ENCODE data around the gene LMTK2.
"Not testable (repeated sequence)": the region's sequence is repeated elsewhere in the genome, so short reads cannot be mapped to it uniquely, and the experiment has no call there.

The LMTK2 gene

DNA sequence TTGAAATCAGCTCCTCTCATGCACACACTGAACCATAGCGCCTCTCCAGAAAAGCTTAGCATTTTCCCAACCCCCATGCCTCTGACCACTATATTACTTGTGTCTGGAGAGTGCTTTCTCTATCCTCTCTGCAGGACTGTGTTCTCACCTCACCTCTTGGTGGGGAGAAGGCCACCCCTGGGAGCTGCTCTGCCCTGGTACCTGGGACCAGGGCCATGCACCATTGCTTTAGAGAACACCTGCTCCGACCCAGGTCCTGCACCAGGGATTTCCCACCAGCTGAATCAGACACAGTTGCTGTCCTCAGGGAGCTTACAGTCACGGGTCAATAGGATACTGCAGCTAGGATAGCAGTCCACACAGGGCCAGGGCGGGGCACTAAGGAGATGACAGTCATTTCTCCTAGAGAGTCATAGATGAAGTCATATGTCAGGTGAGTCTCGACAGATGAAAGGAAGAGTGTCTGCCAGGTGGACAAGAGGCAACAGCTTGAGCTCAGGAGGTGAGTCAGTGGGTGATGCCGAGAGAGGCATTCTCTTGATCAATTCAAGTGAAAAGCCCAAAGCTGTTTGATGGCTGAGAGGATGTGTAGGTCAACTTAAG lies 619 bp upstream of the LMTK2 start:
- peak; percentile 6 for DNase-seq (ENCODE audit: low read depth)

DNA sequence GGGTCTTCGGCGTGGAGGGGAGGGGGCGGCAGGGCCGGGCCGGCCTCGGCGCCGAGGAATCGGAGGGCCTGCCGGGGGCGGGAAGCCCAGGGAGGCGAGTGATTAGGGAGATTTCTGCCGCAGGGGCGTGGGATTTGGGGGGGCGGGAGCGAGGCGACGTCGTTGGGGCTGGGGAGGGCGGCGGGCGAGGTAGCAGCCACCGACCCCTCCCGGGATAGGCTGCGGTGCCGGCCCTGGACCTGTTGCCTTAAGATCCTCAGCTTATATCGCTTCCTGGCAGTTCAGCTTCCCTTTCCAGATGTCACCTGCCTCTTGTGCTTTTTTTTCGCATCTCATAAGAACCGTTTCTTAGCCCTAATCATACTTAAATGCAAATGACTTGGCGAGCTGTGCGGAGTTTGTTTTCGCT lies 655 bp downstream of the LMTK2 start:
- DNase-seq (ENCODE audit: low read depth): no peak

DNA sequence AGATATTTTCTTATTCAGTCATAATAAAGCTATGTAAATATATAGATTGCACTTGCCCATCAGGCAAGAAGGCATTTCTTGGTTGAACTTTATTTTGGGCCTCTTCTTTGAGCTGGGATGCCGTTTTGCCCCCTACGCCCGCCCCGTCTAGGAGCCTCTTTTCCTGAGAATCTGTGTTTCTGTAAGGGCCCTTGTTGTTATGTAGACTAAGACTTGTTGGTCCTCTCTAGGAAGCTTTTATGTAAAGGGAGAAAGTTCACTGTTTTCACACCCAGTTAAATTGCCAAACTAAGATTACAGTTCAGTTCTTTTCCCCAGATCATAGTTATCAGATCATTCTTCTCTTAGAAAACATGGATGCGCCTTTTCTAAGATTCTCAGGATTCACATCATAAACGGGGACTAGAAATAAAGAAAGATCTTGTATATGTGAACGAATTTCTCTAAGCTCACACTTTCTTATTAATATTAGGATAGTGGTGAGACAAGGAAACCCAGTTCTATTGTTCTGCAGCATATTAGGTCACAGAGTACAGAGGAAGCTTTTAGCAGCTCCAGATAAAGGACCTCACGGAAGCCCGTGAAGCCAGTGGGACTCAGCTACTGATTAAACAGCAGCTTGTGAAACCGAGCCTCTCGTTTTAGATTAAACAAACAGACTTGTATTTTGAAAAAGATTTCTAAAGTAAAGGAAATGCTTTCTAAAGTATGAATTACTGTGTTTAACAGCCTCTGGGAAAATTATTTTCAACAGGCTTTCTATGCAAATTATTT lies 3.8 kb downstream of the LMTK2 start:
- DNase-seq (ENCODE audit: low read depth): no peak

DNA sequence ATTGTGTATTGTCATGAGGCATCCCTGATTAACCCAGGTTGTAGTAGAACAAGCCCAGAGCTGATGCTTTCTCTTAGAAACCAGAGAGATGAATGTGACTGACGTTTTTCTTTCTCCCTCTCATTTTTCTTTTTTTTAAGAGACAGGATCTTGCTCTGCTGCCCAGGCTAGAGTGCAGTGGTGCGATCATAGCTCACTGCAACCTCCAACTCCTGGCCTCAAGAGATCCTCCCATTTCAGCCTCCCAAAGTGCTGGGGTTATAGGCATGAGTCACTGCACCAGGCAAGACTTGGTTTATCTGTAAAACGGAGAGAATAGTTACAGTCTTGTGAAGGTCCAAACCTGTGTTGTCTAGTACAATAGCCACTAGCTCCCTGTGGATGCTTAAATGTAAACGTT lies 5.4 kb downstream of the LMTK2 start:
- DNase-seq (ENCODE audit: low read depth): no peak

DNA sequence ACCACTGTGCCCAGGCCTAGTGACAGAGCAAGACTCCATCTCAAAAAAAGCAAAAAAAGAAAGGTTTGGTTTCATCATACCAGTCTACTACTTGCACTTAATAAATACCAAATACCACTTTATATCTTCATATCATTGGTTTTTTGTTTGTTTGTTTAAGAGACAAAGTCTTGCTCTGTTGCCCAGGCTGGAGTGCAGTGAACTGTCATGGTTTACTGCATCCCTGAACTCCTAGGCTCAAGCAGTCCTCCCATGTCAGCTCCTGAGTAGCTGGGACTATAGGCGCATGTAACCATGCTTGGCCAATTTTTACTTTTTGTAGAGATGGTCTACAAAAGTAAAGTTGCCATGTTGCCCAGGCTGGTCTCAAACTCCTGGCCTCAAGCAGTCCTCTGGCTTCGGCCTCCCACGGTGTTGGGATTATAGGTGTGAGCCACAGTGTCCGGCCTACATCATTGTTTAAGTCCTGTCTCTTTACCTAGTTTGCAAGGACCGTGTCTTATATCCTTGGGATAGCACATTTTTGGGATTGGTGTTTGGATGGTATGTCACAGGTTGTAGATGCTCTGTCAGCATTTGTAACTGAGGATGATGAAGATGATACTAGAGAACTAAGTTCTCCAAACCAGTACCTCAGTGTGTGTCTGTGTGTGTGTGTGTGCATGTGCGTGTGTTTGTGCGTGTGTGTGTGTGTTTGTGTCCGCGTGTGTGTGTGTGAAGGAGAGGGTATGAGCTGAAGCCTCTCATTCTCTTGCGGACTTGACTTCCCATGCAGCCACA lies 9.3 kb downstream of the LMTK2 start:
- no peak for DNase-seq (ENCODE audit: low read depth)

DNA sequence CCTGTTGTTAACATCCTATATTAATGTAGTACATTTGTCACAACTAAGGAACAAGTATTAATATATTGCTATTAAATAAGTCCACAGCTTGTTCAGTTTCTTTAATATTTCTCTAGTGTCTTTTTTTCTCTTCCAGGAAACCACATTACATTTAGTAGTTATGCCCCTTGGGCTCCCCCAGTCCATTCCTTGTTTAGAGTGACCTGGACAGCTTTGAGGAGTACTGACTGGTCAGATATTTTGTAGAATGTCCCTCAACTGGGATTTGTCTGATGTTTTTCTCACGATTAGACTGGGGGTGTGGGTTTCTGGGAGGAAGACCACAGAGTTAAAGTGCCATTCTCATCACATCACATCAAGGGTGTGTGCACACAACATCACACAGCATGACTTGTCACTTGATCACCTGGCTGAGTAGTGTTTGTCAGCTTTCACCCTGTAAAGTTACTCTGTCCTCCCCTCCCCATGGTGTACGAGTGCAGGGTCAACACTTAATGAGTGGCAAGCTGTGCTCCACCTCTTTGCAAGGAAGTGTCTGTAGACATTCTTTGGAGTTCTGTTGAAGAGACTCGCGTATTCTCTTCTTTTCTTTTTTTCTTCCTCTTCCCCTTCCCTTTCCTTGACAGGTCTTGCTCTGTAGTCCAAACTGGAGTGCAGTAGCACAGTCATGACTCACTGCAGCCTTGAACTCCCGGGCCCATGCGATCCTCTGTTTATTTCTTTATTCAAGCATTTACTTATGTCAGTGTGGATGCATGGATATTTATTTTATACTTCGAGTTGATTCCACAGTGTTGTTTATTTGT lies 10.2 kb downstream of the LMTK2 start:
- no peak for DNase-seq (ENCODE audit: low read depth)

DNA sequence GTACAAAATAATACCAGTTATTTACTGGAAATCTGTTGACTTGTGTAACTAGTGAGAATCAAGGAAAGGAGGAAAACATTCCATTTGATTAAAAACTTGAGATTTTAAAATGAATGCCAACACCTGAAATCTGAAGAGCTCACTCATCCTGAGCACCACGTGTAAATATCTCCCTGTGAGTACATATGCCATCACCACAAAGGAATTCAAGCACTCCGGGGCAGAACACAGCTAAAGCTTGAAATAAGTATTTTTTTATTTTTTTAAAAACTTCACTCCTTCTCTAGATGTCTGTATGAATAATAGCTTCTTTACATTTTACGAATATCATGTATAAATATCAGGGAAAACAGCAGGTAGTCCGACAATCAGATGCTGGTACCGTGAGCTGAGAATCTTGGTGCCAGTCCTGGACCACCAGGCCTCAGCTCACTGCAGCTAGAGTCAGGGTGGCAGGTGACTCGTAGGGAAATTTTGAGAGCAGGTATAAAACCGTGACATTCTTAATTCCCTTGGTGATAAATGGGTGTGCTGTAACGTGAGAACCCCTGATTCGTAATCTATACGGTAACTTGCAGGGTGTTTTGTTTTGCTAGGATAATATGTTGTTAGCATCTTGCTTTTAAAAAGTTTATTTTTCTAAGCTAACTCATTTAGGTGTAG lies 12.7 kb downstream of the LMTK2 start:
- no peak for DNase-seq (ENCODE audit: low read depth)

DNA sequence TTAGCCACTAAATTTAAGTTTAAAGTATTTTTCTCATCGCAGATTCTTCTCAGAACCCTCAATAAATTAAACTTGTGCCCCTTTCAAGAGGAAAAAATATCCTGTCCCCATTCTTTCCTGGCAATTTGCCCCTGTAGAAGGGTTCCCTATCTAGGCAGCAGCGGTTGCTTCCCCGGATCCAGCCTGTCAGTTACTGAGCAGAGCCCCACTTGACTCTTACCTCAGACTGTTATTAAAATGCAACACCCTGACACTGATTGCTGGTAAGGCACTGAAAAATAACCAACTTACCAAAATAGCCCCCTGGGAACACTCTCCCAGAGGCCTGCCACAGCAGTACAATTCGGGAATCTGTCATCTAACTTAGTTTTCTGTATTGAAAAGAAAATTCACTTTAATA lies 13.9 kb downstream of the LMTK2 start:
- no peak for DNase-seq (ENCODE audit: low read depth)

DNA sequence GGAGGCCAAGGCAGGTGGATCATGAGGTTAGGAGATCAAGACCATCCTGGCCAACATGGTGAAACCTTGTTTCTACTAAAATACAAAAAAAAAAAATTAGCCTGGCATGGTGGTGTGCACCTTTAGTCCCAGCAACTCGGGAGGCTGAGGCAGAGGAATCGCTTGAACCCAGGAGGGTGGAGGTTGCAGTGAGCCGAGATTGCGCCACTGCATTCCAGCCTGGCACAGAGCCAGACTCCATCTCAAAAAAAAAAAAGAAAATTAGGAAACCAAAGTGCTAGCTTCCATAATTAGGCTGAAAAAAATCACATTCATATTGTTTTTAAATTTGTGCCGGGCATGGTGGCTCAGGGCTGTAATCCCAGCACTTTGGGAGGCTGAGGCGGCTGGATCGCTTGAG lies 14.7 kb downstream of the LMTK2 start:
- not testable (repeated sequence) for DNase-seq (ENCODE audit: low read depth)

DNA sequence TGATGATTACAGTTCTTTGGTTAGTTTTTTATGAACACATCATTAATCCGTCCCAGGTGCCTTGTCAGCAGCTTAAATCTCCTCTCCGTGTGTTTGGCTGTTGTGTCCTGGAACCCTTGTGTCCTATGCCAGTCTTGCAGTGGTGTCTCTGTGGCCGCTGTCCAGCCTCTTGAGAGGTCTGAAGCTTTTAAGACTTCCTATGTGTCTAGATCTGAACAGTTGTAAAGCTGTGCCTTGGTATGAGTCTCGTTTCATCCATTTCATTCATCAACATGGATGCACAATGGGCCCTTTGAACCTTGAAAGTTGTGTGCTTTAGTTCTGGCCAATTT lies 16.7 kb downstream of the LMTK2 start:
- DNase-seq (ENCODE audit: low read depth): no peak

DNA sequence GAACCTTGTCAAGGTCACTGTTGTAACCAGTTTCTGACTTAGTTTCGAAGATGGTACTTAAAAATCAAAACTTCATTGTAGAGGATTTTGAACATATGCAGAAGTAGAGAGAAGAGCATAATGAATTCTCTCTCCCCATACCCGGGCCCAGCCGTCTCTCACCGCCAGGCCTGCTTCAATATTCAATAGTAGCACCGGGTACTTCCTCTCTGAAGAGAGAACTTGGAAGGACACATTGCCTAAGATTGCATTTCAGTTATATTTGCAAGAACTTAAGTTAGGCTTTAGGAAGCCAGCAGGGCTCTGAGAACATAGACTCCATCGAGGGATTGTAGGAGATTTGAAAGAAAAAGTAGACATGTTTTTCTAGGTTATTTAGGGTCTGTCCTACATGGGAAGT lies 19.1 kb downstream of the LMTK2 start:
- DNase-seq (ENCODE audit: low read depth): no peak

DNA sequence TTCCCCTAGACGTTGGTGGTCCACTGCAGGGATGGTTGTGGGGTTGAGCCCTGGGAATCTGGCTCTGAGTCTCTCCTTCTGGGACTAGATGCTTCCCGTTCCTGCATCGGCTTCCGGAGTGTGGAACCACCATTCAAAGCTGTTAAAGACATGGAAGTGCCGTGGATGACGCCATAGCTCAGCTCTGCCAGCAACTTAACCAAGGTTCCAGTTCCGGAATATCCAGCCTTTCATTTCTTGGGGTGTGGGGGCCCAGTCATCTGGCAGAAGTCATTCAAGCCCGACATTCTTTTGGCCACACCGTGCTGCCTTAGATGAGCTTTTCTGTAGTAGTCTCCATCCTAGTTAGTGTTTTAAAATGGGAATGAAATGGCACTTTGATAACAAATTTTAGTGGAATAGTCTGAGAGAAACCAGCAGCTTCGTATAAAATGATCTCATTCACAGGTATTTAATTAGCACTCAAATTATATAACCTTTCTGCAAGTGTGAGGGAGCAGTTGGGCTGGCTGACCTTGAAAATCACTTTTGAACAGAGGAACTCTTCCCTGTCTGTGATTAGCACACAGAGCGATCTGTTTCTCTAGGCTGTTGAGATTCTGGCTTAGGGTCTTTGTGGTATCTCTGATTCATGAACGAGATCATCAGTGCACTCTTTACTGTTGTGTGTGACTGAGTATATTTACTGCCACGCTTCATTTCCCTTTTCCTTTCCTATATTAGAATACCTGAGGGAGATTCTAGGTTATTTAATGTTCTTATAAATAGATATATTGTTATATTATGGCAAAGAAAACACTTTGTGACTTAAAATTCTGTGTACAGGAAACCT lies 19.9 kb downstream of the LMTK2 start:
- DNase-seq (ENCODE audit: low read depth): no peak

DNA sequence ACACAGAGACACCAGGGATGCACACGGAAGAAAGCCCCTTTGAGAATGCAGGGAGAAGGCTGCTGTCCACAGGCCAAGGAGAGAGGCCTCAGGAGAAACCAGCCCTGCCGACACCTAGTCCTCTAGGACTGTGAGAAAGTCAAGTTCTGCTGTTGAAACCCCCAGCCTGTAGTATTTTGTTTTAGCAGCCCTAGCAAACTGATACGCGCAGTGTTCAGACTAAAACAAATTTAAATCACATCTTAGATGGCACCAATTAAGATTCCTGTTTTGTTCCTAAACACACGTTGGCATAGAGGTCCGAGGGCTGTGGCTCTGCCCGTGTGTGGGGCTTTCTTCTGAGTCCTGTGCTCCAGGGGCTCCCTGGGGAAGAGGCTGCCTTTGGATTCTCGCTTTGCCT lies 21.7 kb downstream of the LMTK2 start:
- no peak for DNase-seq (ENCODE audit: low read depth)

DNA sequence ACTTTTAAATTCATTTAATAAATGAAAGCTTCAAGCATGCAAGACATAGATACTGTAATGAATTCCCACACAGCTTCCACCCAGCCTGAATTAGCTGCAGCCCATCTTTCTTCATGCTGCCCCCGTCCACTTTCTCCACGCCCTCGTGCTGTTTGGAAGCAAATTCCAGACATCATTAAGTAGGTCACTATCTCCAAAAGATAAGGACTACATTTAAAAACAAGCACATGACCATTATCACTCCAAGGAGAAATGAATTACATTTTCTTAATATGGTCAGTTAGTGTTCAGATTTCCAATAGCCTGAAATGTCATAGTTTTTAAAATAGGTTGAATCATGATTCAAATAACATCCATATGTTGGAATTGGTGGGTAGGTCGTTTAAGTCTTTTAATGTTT lies 24.3 kb downstream of the LMTK2 start:
- no peak for DNase-seq (ENCODE audit: low read depth)

DNA sequence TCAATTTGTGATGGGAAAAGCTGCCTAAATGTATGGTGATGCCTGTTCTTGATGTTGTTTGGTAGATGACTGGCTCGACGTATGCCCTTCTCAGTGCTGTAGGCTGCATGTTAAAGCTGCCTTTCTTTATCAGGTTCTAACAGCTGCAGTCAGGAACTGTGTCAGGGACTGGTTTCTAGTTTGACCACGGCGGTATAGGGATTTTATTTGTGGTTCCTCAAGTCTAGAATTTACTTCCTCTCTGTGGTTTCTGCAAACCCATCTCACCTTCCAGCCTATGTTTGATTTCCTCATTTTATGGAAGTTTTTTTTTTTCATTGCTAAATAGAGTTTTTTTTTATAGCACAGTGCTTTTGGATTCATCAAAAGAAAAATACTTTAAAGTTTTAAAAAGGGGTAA lies 26.5 kb downstream of the LMTK2 start:
- no peak for DNase-seq (ENCODE audit: low read depth)

DNA sequence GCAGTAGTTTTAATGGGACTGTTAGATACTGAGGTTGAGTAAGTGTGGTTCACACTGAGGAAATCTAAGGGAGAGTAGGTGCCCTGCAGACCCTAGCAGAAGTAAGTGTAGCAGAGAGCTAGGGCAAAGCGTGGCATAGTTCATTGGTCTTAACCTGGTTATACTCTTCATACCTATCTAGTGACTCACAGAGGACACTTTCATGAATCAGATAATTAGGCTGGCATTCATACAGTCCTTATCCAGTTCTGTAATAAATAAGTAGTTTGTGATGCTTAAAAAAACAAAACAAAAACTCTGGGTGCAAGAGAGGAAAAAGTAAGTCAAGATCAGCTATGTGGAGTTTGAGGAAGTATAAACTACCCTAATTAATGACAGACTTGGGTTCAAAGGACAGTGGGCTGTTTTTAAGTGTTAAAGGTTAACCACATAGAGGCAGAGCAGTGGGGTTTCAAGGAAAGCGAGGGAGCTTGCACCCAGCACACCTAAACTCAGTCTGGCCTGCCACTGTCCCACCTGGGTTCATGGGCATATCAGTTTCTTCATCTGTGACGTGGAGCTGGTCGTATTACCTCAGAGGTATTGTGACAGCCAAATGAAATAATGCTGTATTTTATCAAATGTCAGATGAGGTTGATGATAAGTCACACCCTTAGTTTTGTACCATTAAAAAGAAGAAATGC lies 27.1 kb downstream of the LMTK2 start:
- no peak for DNase-seq (ENCODE audit: low read depth)

DNA sequence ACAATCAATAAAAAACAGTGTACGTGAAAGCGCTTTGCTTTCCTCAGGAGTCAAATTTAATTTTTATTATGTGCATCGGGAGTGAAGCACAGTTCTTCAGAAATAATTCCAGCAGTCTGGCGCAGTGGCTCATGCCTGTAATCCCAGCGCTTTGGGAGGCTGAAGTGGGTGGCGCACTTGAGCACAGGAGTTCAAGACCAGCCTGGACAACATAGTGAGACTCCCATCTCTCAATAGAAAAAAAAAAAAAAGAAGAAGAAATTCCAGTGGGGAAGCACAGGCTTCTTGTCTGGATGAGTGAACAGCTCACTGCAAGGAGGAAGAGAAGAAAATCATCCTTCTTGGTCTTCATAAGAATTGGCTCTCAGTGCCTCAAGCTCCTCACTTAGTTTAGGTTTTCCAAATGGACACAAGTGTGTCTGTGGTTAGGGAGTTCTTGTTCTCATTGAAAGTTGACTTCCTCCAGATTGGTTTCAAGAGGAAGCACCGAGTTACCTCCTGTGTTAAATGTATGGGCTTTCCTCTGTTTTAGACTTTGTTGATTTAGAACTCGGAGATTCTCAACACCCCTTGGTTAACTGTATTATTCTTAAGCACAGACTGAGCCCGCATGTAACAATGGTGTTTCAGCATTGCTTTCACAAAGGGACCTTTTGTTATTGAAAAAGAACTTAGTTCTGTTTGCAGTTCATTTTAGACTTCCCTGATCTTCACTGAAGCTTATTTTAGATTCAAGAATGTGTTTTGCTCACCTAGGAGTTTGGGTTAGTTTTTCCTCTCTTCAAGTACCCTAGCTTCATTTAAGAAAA lies 28.0 kb downstream of the LMTK2 start:
- no peak for DNase-seq (ENCODE audit: low read depth)

DNA sequence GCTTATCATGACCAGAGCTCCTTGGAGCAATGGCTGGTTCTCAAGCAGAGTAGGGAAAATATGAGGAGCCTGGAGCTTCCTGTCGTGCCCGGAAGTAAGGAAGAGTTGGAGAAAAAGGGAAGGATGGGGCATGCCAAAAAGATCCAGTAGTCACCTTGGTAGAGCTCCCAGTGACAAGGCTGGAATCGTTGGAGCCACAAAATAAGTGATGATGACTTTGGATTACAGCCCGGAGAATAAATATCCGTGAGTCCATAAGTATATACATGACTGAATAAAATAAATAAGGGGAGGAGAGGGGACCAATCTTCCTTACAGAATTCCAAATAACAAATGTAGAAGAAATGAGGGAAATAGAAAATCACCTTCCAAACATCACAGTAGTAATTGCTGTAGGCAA lies 29.3 kb downstream of the LMTK2 start:
- DNase-seq (ENCODE audit: low read depth): no peak

DNA sequence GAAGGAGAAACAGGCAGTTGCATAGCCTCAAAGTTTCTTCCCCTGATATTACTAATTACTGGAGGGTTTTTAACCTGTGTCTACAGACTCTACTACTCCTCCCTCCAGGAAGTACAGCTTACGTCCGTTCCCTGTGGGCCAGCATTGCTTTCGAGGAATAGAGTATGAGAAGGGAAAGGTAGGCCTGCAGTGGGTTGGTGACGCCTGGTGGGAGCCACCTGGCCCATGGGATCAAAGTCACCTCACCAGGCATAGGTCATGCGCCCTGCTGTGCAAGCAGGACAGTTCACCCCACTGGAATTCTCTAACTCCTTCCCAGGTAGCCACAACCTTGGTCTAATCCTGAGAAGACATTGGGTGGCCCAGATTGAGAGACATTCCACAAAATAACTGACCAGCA lies 29.8 kb downstream of the LMTK2 start:
- no peak for DNase-seq (ENCODE audit: low read depth)

All from activated T-cell treated with anti-CD3 and anti-CD28 coated beads for 48 hours (primary cell).